Measurements from ENCODE around the gene PCCA.

Gene PCCA

DNA sequence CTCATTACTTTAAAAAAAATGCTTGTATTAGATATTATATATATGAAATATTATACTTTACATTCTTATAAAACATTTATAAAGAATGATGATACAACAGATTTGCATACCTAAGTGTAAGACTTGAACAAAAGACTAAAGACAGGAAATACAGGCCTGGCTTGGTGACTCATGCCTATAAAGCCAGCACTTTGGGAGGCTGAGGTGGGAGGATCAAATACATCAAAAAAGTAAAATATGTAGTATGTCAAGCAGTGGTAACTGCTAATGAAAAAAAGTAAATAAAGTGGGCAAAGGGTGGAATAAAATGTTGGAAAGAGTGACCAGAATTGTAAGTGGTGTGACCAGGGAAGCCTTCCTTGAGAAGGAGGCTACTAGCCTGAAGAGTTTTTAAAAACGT, 366.0 kb downstream of the PCCA start:
- CTCF ChIA-PET: no interaction called here
- POLR2A ChIA-PET: no interaction called here
- no peak for DNase-seq (ENCODE audit: extremely low spot score)
- no peak for TF ChIP-seq SUZ12 (IDR thresholded peaks at IDR 0.05)
- TF ChIP-seq PKNOX1 (IDR thresholded peaks at IDR 0.05): no peak
- no peak for TF ChIP-seq FOXA1 (IDR thresholded peaks at IDR 0.05)
- no peak for TF ChIP-seq ARNT (IDR thresholded peaks at IDR 0.05)
- no peak for TF ChIP-seq FOXK2 (IDR thresholded peaks at IDR 0.05)
- TF ChIP-seq CTBP1 (IDR thresholded peaks at IDR 0.05; ENCODE audit: borderline replicate concordance): no peak
- no peak for TF ChIP-seq FOXM1 (IDR thresholded peaks at IDR 0.05; ENCODE audit: borderline replicate concordance)
- no peak for TF ChIP-seq TARDBP (IDR thresholded peaks at IDR 0.05)
- no peak for TF ChIP-seq ELF4 (IDR thresholded peaks at IDR 0.05)
- TF ChIP-seq HDGF (IDR thresholded peaks at IDR 0.05; ENCODE audit: borderline replicate concordance): no peak
- no peak for TF ChIP-seq SP1 (IDR thresholded peaks at IDR 0.05)
- no peak for TF ChIP-seq LEF1 (IDR thresholded peaks at IDR 0.05; ENCODE audit: borderline replicate concordance)
- no peak for TF ChIP-seq ZNF384 (IDR thresholded peaks at IDR 0.05)
- no peak for TF ChIP-seq BHLHE40 (IDR thresholded peaks at IDR 0.05; ENCODE audit: borderline replicate concordance)
- TF ChIP-seq NFRKB (IDR thresholded peaks at IDR 0.05): no peak
- no peak for TF ChIP-seq L3MBTL2 (conservative IDR thresholded peaks at IDR 0.05)

- TF ChIP-seq SUZ12 (IDR thresholded peaks at IDR 0.05) (no peak), SP1 (IDR thresholded peaks at IDR 0.05) (no peak), FOXM1 (IDR thresholded peaks at IDR 0.05; ENCODE audit: borderline replicate concordance) (no peak), CTBP1 (IDR thresholded peaks at IDR 0.05; ENCODE audit: borderline replicate concordance) (no peak), FOXA1 (IDR thresholded peaks at IDR 0.05) (no peak), FOXK2 (IDR thresholded peaks at IDR 0.05) (no peak), L3MBTL2 (conservative IDR thresholded peaks at IDR 0.05) (no peak), TARDBP (IDR thresholded peaks at IDR 0.05) (no peak), BHLHE40 (IDR thresholded peaks at IDR 0.05; ENCODE audit: borderline replicate concordance) (no peak), LEF1 (IDR thresholded peaks at IDR 0.05; ENCODE audit: borderline replicate concordance) (no peak), NFRKB (IDR thresholded peaks at IDR 0.05) (no peak), ELF4 (IDR thresholded peaks at IDR 0.05) (no peak), HDGF (IDR thresholded peaks at IDR 0.05; ENCODE audit: borderline replicate concordance) (no peak)
- ChIA-PET POLR2A (no interaction called here), CTCF (no interaction called here)
- no peak for DNase-seq (ENCODE audit: extremely low spot score)
Measured at GRCh38 chr13:100458673-100459072, 369.8 kb downstream of the PCCA start.

DNA sequence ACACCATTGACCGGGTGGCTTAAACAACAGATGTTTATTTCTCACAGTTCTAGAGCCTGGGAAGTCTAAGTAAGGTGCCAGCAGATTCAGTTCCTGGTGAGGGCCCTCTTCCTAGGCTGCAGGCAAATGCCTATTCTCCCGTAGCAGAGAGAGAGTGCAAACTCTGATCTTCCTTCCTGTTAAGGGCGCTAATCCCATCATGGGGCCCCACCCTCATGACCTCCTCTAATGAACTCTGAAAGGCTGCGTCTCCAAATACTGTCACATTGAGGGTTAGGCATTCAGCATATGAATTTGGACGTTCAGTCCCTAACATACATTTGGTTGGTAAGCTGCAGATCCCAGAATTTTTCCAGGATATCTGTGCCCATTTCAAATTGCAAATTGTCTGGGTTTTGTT, 370.9 kb downstream of the PCCA start:
- CTCF ChIA-PET: no interaction called here
- TF ChIP-seq HDGF (IDR thresholded peaks at IDR 0.05; ENCODE audit: borderline replicate concordance): no peak
- TF ChIP-seq NFRKB (IDR thresholded peaks at IDR 0.05): no peak
- no peak for TF ChIP-seq LEF1 (IDR thresholded peaks at IDR 0.05; ENCODE audit: borderline replicate concordance)
- TF ChIP-seq FOXM1 (IDR thresholded peaks at IDR 0.05; ENCODE audit: borderline replicate concordance): no peak
- no peak for TF ChIP-seq CTBP1 (IDR thresholded peaks at IDR 0.05; ENCODE audit: borderline replicate concordance)
- TF ChIP-seq BHLHE40 (IDR thresholded peaks at IDR 0.05; ENCODE audit: borderline replicate concordance): no peak
- TF ChIP-seq SP1 (IDR thresholded peaks at IDR 0.05): no peak
- no peak for TF ChIP-seq SUZ12 (IDR thresholded peaks at IDR 0.05)
- no peak for DNase-seq (ENCODE audit: extremely low spot score)
- POLR2A ChIA-PET: no interaction called here

- CTCF ChIA-PET: no interaction called here
Measured at GRCh38 chr13:100460266-100460665, 371.4 kb downstream of the PCCA start.

GRCh38 chr13:100460791-100461190, 371.9 kb downstream of the PCCA start:
- no peak for DNase-seq (ENCODE audit: extremely low spot score)
- ChIA-PET CTCF (no interaction called here), POLR2A (no interaction called here)
- TF ChIP-seq ELF4 (IDR thresholded peaks at IDR 0.05): no peak
- TF ChIP-seq LEF1 (IDR thresholded peaks at IDR 0.05; ENCODE audit: borderline replicate concordance): no peak
- no peak for TF ChIP-seq FOXK2 (IDR thresholded peaks at IDR 0.05)
- TF ChIP-seq SP1 (IDR thresholded peaks at IDR 0.05): no peak

More at GRCh38 chr13:100460266-100460665, 371.4 kb downstream of the PCCA start:
- no peak for DNase-seq (ENCODE audit: extremely low spot score)
- TF ChIP-seq LEF1 (IDR thresholded peaks at IDR 0.05; ENCODE audit: borderline replicate concordance): no peak
- no peak for TF ChIP-seq L3MBTL2 (conservative IDR thresholded peaks at IDR 0.05)
- TF ChIP-seq CTBP1 (IDR thresholded peaks at IDR 0.05; ENCODE audit: borderline replicate concordance): no peak
- TF ChIP-seq ZNF384 (IDR thresholded peaks at IDR 0.05): no peak
- TF ChIP-seq NFRKB (IDR thresholded peaks at IDR 0.05): no peak
- no peak for TF ChIP-seq ELF4 (IDR thresholded peaks at IDR 0.05)
- no peak for TF ChIP-seq HDGF (IDR thresholded peaks at IDR 0.05; ENCODE audit: borderline replicate concordance)
- TF ChIP-seq FOXK2 (IDR thresholded peaks at IDR 0.05): no peak
- TF ChIP-seq BHLHE40 (IDR thresholded peaks at IDR 0.05; ENCODE audit: borderline replicate concordance): no peak
- TF ChIP-seq TARDBP (IDR thresholded peaks at IDR 0.05): no peak
- TF ChIP-seq SP1 (IDR thresholded peaks at IDR 0.05): no peak
- POLR2A ChIA-PET: no interaction called here

DNA sequence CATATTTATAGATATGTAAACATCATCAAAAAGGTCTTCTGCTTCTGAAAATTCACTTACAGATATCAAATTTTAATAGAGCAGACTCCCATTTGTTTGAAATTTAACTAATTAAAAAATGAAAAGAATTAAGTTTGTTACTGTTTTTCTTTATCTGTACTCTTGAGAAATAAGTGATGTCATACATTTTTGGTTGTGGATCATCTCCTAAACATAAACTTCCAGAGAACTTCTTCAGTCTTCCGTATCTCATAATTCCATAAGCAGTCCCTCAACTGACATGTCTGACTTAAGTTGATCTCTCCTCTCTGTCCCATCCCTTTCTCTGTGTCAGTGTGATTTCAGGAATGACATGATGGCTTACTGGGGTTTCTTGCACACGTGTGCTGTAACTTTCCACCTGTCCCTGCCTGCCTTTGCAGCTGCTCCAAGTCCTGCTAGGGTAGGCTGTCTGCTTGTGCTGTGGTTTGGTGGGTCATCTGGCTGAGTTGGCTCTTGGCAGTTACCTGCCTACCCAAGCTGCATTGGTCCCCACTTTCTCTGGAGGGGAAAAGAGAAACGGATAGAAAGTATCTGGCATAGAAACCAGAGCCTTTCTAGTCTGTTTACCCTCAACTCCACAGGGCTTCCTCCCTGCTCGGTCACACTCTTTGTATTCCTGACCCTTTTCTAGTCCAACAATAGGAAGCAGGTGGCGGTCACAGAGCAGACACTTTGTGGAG, 372.6 kb downstream of the PCCA start:
- ChIA-PET POLR2A (no interaction called here), CTCF (no interaction called here)
- DNase-seq (ENCODE audit: extremely low spot score): no peak
- no peak for TF ChIP-seq ELF4 (IDR thresholded peaks at IDR 0.05)
- no peak for TF ChIP-seq FOXA1 (IDR thresholded peaks at IDR 0.05)
- no peak for TF ChIP-seq TARDBP (IDR thresholded peaks at IDR 0.05)
- TF ChIP-seq SUZ12 (IDR thresholded peaks at IDR 0.05): no peak
- no peak for TF ChIP-seq ZNF384 (IDR thresholded peaks at IDR 0.05)
- TF ChIP-seq ARNT (IDR thresholded peaks at IDR 0.05): no peak
- no peak for TF ChIP-seq L3MBTL2 (conservative IDR thresholded peaks at IDR 0.05)
- TF ChIP-seq PKNOX1 (IDR thresholded peaks at IDR 0.05): no peak
- no peak for TF ChIP-seq CTBP1 (IDR thresholded peaks at IDR 0.05; ENCODE audit: borderline replicate concordance)
- TF ChIP-seq BHLHE40 (IDR thresholded peaks at IDR 0.05; ENCODE audit: borderline replicate concordance): no peak
- TF ChIP-seq FOXM1 (IDR thresholded peaks at IDR 0.05; ENCODE audit: borderline replicate concordance): no peak
- TF ChIP-seq HDGF (IDR thresholded peaks at IDR 0.05; ENCODE audit: borderline replicate concordance): no peak
- TF ChIP-seq LEF1 (IDR thresholded peaks at IDR 0.05; ENCODE audit: borderline replicate concordance): no peak
- no peak for TF ChIP-seq SP1 (IDR thresholded peaks at IDR 0.05)
- no peak for TF ChIP-seq FOXK2 (IDR thresholded peaks at IDR 0.05)
- TF ChIP-seq NFRKB (IDR thresholded peaks at IDR 0.05): no peak
